ENCODE measurements around the gene C3orf20.
"Not testable (repeated sequence)": the region's sequence is repeated elsewhere in the genome, so short reads cannot be mapped to it uniquely, and the experiment has no call there.

Gene C3orf20

GRCh38 chr3:14805961-14806537 is 131.1 kb downstream of the C3orf20 start:
- no peak overlapping the region for H3K9ac ChIP-seq (ENCODE audit: insufficient read length)
- TF ChIP-seq FOXP2 (optimal IDR thresholded peaks at IDR 0.05; ENCODE audit: control extremely low read depth, extremely low read length, insufficient read depth) = no peak
- H3K9me3 ChIP-seq (ENCODE audit: low read depth, low read length) = no peaks in the 10 kb centered on the region
- H3K4me3 ChIP-seq = no peak overlapping the region
- no peak for DNase-seq (ENCODE audit: low read depth, low spot score)
- H3K36me3 ChIP-seq (ENCODE audit: insufficient read depth, low read length) = no peaks in the 10 kb centered on the region
- no peak overlapping the region for H3K27ac ChIP-seq

- no peak overlapping the region for H3K4me3 ChIP-seq
- H3K9me3 ChIP-seq (ENCODE audit: low read depth, low read length) = no peaks in the 10 kb centered on the region
- H3K27ac ChIP-seq = no peak overlapping the region
- H3K36me3 ChIP-seq (ENCODE audit: insufficient read depth, low read length) = no peaks in the 10 kb centered on the region
- no peak for DNase-seq (ENCODE audit: low read depth, low spot score)
- TF ChIP-seq EZH2 (IDR thresholded peaks at IDR 0.05) (no peak), FOXP2 (optimal IDR thresholded peaks at IDR 0.05; ENCODE audit: control extremely low read depth, extremely low read length, insufficient read depth) (no peak), POLR2AphosphoS5 (IDR thresholded peaks at IDR 0.05; ENCODE audit: borderline replicate concordance, low read depth, low read length) (no peak)
- H3K9ac ChIP-seq (ENCODE audit: insufficient read length) = no peak overlapping the region
Measured at GRCh38 chr3:14806641-14807263, 131.8 kb downstream of the C3orf20 start.

DNA sequence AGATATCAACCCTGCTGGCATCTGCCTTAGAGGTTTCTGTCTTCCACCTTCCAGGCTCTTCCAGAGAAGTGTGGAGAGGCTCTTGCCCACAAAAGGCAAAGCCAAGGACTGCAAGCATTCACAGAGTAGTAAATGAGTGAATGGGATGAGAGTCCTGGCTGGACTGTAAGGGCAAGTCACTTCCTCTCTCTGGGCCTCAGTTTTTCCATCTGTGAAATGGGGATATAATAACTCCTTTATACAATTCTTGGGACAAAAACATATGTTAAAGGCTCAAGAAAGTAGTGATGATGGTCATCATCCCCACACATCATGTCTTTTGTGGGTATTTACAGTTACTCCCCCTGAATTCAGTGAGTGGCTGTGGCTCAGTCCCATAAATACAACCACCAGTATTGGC is 133.1 kb downstream of the C3orf20 start:
- H3K4me3 ChIP-seq = no peak overlapping the region
- no peaks in the 10 kb centered on the region for H3K36me3 ChIP-seq (ENCODE audit: insufficient read depth, low read length)
- DNase-seq (ENCODE audit: low read depth, low spot score) = no peak
- no peak overlapping the region for H3K27ac ChIP-seq
- no peak for TF ChIP-seq POLR2AphosphoS5 (IDR thresholded peaks at IDR 0.05; ENCODE audit: borderline replicate concordance, low read depth, low read length)
- no peak for TF ChIP-seq FOXP2 (optimal IDR thresholded peaks at IDR 0.05; ENCODE audit: control extremely low read depth, extremely low read length, insufficient read depth)
- TF ChIP-seq EZH2 (IDR thresholded peaks at IDR 0.05) = no peak
- no peak overlapping the region for H3K9ac ChIP-seq (ENCODE audit: insufficient read length)
- no peaks in the 10 kb centered on the region for H3K9me3 ChIP-seq (ENCODE audit: low read depth, low read length)

DNA sequence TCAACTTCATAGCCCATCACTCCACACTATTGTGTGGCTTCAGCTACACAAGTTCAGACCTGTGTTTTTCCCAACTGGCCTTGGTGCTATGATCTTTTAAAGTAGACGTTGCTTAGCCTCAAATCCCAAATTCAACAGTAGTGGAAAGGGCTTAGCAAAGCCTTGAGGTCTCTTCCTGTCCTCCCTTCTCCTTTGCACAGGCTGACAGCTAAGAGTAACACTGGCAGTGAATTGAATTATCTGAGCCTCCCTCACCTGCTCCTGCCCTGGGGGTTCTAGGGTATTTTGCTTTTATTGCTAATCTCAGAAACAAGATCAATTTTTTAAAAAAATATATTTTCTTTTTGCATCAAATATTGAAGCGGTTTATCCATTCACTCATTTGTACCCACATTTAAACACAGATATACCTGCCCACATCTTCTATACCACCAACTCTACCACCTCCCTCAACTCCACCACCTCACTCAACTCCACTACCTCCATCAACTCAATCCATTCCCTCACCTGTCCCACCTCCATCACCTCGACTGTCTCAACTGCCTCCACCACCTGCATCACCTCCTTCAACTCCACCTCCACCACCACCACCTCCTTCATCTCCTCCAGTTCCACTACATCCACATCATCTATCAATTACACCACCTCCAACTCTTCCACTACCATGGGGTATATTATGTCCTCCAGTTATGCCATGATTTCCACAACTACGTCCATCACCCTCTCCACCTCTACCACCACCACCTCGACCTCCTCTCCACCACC is 133.7 kb downstream of the C3orf20 start:
- TF ChIP-seq POLR2AphosphoS5 (IDR thresholded peaks at IDR 0.05; ENCODE audit: borderline replicate concordance, low read depth, low read length) (no peak), EZH2 (IDR thresholded peaks at IDR 0.05) (no peak), FOXP2 (optimal IDR thresholded peaks at IDR 0.05; ENCODE audit: control extremely low read depth, extremely low read length, insufficient read depth) (no peak)
- Histone ChIP-seq H3K9ac (ENCODE audit: insufficient read length) (no peak overlapping the region), H3K9me3 (ENCODE audit: low read depth, low read length) (no peaks in the 10 kb centered on the region), H3K4me3 (no peak overlapping the region), H3K36me3 (ENCODE audit: insufficient read depth, low read length) (no peaks in the 10 kb centered on the region), H3K27ac (no peak overlapping the region)
- no peak for DNase-seq (ENCODE audit: low read depth, low spot score)

GRCh38 chr3:14809611-14810010 is 134.7 kb downstream of the C3orf20 start:
- not testable (repeated sequence) for H3K4me3 ChIP-seq; H3K9ac ChIP-seq (ENCODE audit: insufficient read length); H3K36me3 ChIP-seq (ENCODE audit: insufficient read depth, low read length); H3K27ac ChIP-seq; H3K9me3 ChIP-seq (ENCODE audit: low read depth, low read length); DNase-seq (ENCODE audit: low read depth, low spot score)

DNA sequence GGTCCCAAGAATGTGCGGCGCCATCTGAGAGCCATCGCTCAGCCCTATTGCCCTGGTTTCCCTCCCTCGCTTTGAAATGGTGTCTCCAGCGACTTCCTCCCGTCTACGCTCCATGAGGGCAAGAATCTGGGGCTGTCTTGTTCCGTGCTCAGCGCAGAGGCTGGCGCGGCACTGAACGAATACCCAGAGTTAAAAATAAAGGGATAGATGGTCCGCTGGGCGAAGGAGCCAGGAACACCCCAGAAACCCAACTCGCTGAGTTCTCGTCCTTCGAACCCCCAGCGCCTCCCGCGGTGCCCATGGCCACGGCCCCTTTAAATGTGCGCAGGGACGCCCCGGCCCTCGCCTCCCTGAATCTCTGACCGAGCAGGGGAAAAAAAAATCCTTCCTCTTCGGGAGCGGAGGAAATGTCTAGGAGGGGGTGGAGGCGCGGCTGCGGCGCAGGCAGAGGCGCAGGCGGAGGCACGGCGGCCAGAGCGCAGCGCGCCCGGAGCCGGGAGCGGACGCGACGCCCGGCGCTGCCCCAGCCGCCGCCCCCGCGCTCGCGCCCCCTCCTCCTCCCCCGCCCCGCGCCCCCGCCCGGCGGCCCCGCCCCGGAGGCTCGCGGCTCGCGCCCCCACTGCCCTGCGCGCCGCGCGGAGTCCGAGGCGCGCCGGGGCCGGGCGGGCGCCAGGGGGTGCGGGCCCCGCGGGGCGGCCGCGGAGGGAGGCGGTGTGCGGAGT is 135.3 kb downstream of the C3orf20 start:
- H3K36me3 ChIP-seq (ENCODE audit: insufficient read depth, low read length) = no peaks in the 10 kb centered on the region
- no peak overlapping the region for H3K27ac ChIP-seq
- DNase-seq (ENCODE audit: low read depth, low spot score) = no peak
- H3K9ac ChIP-seq (ENCODE audit: insufficient read length) = no peak overlapping the region
- H3K9me3 ChIP-seq (ENCODE audit: low read depth, low read length) = no peaks in the 10 kb centered on the region
- TF ChIP-seq POLR2AphosphoS5 (IDR thresholded peaks at IDR 0.05; ENCODE audit: borderline replicate concordance, low read depth, low read length) (no peak), FOXP2 (optimal IDR thresholded peaks at IDR 0.05; ENCODE audit: control extremely low read depth, extremely low read length, insufficient read depth) (no peak), EZH2 (IDR thresholded peaks at IDR 0.05) (no peak)
- no peak overlapping the region for H3K4me3 ChIP-seq

DNA sequence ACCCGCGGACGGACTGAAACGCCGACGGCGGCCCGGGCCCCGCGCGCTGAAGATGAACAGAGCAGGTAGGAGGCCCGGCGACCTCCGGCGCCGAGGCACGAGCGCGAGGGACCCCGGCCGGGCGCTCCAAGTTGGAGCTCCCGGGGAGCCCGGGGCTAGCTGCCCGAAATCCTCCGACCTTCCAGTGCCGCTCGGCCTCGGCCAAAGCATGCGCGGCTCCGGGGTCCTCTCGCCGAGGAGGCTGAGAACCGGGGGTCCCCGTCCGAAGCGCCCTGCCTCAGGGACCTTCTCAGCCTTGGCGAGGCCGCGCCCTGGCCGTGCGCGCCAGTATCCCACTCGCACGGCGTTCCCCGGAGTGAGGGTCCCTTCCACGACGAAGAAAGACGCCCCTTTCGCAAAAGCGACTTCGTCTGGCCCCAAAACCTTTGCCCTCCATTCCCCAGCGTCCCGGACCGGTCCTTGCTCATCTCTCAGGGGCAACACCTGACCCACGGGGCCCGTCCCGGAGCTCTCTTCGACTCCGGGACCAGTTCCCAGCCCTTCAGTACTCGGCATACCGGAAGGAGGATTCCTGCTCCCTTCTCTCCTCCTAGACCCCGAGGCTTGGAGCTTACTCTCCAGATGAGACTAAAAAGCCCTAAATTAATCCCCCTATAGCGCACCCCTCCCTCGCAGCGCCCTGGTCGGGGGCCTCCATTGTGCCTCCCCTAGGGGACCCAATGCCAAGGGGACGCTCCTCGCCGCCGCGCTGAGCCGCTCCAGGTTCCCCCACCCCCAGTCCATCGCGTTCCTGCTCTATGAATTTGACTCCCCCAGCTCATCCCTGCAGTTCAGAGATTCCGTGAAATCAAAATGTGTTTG is 136.1 kb downstream of the C3orf20 start:
- no peak for DNase-seq (ENCODE audit: low read depth, low spot score)
- Histone ChIP-seq H3K4me3 (no peak overlapping the region), H3K36me3 (ENCODE audit: insufficient read depth, low read length) (no peaks in the 10 kb centered on the region), H3K9me3 (ENCODE audit: low read depth, low read length) (no peaks in the 10 kb centered on the region), H3K27ac (no peak overlapping the region), H3K9ac (ENCODE audit: insufficient read length) (no peak overlapping the region)
- TF ChIP-seq FOXP2 (optimal IDR thresholded peaks at IDR 0.05; ENCODE audit: control extremely low read depth, extremely low read length, insufficient read depth) (no peak), POLR2AphosphoS5 (IDR thresholded peaks at IDR 0.05; ENCODE audit: borderline replicate concordance, low read depth, low read length) (no peak), EZH2 (IDR thresholded peaks at IDR 0.05) (no peak)

- no peaks in the 10 kb centered on the region for H3K9me3 ChIP-seq (ENCODE audit: low read depth, low read length)
- TF ChIP-seq POLR2AphosphoS5 (IDR thresholded peaks at IDR 0.05; ENCODE audit: borderline replicate concordance, low read depth, low read length) (no peak), EZH2 (IDR thresholded peaks at IDR 0.05) (no peak), FOXP2 (optimal IDR thresholded peaks at IDR 0.05; ENCODE audit: control extremely low read depth, extremely low read length, insufficient read depth) (no peak)
- no peak overlapping the region for H3K9ac ChIP-seq (ENCODE audit: insufficient read length)
Measured at GRCh38 chr3:14811684-14812083, 136.7 kb downstream of the C3orf20 start.

More at GRCh38 chr3:14811684-14812083, 136.7 kb downstream of the C3orf20 start:
- Histone ChIP-seq H3K4me3 (no peak overlapping the region), H3K36me3 (ENCODE audit: insufficient read depth, low read length) (no peaks in the 10 kb centered on the region), H3K27ac (no peak overlapping the region)
- no peak for DNase-seq (ENCODE audit: low read depth, low spot score)

Measured in SK-N-MC (cell line).